HFFc6 (cell line): Measurements from ENCODE around the gene KRT75. TPM values are rescaled to one million over a fixed set of nuclear protein-coding genes. Genes with fewer than 3 reads are reported as not detected.

Experiments used
- DNase-seq: peaks from one replicate; pipeline ENCODE4 v3.0.0-alpha.2; 2018
- H3K27ac Mint-ChIP-seq: 2 replicates; pipeline ENCODE4 v1.8.0; 2020; ENCODE audit warnings: mild to moderate bottlenecking, mixed read lengths
- H3K27me3 Mint-ChIP-seq: 2 replicates; pipeline ENCODE4 v1.8.0; 2021; ENCODE audit warnings: mild to moderate bottlenecking, moderate library complexity, mixed read lengths; ENCODE audit not compliant: insufficient read depth
- H3K36me3 Mint-ChIP-seq: 2 replicates; pipeline ENCODE4 v1.8.0; 2021; ENCODE audit warnings: low read depth, mixed read lengths
- H3K4me1 Mint-ChIP-seq: 2 replicates; pipeline ENCODE4 v1.8.0; 2020; ENCODE audit warnings: low read depth, mixed read lengths
- H3K4me3 Mint-ChIP-seq: 2 replicates; pipeline ENCODE4 v1.8.0; 2020; ENCODE audit warnings: mild to moderate bottlenecking, moderate library complexity, mixed read lengths
- H3K9me3 Mint-ChIP-seq: 2 replicates; pipeline ENCODE4 v1.8.0; 2020; ENCODE audit warnings: mild to moderate bottlenecking, mixed read lengths
- total RNA-seq, 6 experiments: library from RNA; stranded (reverse); fragmentation: NEBNext Ultra II Directional; extraction: Animal tissue kit (Norgen Biotek cat#: 25700); gene quantifications; 2 replicates in 1 of 6; 3 replicates in 5 of 6; pipeline ENCODE4 v1.2.3, GENCODE V29; 2021
- TF ChIP-seq, protein P1 (sequence below): fragments of 200-600 bp; sonication (generic); IDR thresholded peaks from 2 replicates; pipeline ENCODE4 v1.5.0; 2021; ENCODE audit warnings: antibody characterized with exemption, mild to moderate bottlenecking

The KRT75 gene
- total RNA-seq, 6 experiments from 2014 or later, result not detected

DNA sequence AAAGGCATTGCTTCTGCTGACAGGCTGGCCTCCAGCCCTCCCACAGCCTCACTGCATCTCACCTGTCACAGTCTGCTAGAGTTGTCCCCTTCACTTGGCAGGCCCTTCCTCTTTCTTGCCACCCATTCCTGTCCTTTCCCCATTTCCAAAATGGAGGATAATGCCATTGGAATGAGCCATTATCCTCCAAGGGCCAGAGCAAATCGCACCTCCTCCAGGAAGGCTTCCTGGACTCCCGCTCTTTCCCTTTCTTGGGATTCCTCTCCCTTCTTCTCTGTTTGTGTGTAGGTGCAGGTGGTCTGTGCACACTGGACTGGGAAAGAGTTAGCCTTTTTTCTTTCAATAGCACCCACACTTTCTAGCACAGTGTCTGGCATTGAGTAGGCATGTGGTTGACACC, 31.8 kb downstream of the KRT75 start:
- H3K36me3 Mint-ChIP-seq, result no peaks in the 10 kb centered on the region
- peaks cover 50% of the 10 kb centered on the region for H3K27me3 Mint-ChIP-seq
- no peak overlapping the region for H3K4me3 Mint-ChIP-seq
- TF ChIP-seq, protein P1, sequence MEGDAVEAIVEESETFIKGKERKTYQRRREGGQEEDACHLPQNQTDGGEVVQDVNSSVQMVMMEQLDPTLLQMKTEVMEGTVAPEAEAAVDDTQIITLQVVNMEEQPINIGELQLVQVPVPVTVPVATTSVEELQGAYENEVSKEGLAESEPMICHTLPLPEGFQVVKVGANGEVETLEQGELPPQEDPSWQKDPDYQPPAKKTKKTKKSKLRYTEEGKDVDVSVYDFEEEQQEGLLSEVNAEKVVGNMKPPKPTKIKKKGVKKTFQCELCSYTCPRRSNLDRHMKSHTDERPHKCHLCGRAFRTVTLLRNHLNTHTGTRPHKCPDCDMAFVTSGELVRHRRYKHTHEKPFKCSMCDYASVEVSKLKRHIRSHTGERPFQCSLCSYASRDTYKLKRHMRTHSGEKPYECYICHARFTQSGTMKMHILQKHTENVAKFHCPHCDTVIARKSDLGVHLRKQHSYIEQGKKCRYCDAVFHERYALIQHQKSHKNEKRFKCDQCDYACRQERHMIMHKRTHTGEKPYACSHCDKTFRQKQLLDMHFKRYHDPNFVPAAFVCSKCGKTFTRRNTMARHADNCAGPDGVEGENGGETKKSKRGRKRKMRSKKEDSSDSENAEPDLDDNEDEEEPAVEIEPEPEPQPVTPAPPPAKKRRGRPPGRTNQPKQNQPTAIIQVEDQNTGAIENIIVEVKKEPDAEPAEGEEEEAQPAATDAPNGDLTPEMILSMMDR, result no peak
- no peaks in the 10 kb centered on the region for H3K9me3 Mint-ChIP-seq
- no peak for DNase-seq
- no peaks in the 10 kb centered on the region for H3K4me1 Mint-ChIP-seq
- no peak overlapping the region for H3K27ac Mint-ChIP-seq

DNA sequence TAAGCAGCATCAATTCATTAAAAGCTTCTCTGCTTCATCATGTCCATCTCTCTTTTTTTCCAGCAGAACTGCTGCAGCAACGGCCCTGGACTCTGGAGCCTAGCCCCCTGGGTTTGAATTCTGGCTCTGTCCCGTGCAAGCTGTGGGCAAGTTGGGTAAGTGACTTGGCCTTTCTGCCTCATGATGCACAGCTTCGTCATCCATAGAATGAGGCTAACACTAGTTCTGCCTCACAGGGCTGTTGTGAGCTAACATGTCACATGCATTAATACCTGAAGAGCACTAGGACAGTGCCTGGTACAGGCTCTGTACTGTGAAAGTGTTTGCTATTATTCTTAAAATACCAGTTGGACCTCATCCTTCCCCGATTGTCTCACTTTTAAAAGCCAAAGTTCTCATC, 32.2 kb downstream of the KRT75 start:
- Mint-ChIP-seq H3K9me3 (no peaks in the 10 kb centered on the region), H3K27me3 (peaks cover 50% of the 10 kb centered on the region), H3K27ac (no peak overlapping the region), H3K4me1 (no peaks in the 10 kb centered on the region), H3K36me3 (no peaks in the 10 kb centered on the region), H3K4me3 (no peak overlapping the region)
- TF ChIP-seq, protein P1, result no peak
- DNase-seq, result no peak

DNA sequence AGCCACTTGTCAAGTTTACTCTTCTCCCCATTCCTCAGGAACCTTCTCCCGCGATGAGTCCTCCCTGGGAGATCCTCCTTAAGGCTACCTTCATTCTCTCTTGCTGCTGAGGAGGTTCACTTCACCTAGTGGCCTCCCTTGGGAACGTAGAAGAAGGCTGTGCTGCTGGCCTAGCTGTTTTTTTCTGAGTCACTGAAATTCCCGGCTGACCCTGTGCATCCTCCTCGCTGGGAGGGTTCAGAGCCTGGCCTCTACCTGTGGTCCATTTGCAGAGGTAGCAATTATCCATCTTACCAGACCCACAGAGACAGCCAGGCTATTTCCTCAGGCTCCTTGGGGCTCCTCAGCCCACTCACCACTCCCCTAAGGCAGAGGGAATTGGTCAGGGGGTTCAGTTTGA, 32.6 kb downstream of the KRT75 start:
- Mint-ChIP-seq H3K9me3 (no peaks in the 10 kb centered on the region), H3K27ac (no peak overlapping the region), H3K4me3 (no peak overlapping the region), H3K27me3 (peaks cover 48% of the 10 kb centered on the region), H3K4me1 (no peaks in the 10 kb centered on the region), H3K36me3 (no peaks in the 10 kb centered on the region)
- TF ChIP-seq, protein P1, result no peak
- no peak for DNase-seq

DNA sequence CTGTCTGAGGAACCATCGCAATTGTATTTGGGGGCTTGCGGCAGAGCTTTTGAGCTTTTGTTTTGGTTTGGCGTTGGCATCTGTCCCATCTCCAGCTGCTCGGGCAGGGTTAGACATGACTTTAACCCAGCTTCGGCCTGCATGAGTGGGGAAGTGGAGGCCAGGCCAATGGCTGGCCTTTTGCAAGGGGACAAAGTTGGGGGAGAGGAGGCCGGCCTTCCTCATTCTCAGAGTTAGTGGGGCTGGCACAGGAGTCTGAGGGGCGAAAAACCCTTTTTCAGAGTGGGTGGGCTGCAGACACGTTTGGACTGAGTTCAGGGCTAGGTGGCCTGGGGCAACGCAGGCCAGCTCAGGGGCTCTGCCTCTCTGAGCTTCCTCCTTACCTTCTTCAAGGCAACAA, 33.3 kb downstream of the KRT75 start:
- no peak overlapping the region for H3K27ac Mint-ChIP-seq
- TF ChIP-seq, protein P1, result no peak
- no peaks in the 10 kb centered on the region for H3K4me1 Mint-ChIP-seq
- no peaks in the 10 kb centered on the region for H3K9me3 Mint-ChIP-seq
- H3K4me3 Mint-ChIP-seq, result no peak overlapping the region
- peaks cover 48% of the 10 kb centered on the region for H3K27me3 Mint-ChIP-seq
- DNase-seq, result no peak
- H3K36me3 Mint-ChIP-seq, result no peaks in the 10 kb centered on the region

DNA sequence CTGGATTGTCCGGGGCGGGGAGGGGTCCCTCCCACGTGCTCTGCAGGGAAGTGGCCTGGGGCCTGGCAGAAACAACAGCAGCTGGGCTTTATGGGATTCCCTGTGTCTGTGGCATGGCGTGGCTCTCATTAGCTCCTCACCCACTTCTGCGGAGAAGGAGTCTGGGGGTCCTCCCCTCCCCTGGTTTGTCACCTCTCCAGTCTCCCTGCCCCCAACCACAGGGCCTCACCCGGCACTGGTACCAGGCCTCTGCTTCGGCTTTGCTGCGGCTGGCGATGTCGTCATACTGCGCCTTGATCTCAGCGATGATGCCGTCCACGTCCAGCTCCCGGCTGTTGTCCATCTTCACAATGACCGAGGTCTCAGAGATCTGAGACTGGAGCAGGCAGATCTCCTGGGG, 34.4 kb downstream of the KRT75 start:
- Mint-ChIP-seq H3K4me1 (no peaks in the 10 kb centered on the region), H3K9me3 (no peaks in the 10 kb centered on the region), H3K27ac (no peak overlapping the region), H3K36me3 (no peaks in the 10 kb centered on the region), H3K27me3 (peaks cover 41% of the 10 kb centered on the region), H3K4me3 (no peak overlapping the region)
- DNase-seq, result no peak
- TF ChIP-seq, protein P1, result no peak

DNA sequence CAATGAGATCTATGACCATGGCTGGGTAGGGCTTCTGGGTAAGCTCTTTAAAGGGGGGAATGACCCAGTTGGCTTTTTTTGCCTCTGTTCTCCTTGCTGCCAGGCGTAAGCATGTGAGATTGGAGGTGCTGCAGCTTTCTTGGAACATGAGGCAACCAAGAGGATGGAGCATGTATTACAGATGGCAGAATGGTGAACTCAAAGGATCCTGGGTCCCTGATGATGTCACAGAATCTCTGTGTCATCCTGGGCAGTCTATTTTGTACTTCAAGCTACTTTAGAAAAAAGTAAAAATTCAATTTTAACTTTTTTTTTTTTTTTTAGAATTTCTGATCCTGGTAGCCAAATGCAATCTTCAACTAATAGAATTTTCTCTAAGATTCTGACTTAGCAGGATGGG, 36.0 kb downstream of the KRT75 start:
- no peaks in the 10 kb centered on the region for H3K9me3 Mint-ChIP-seq
- no peak overlapping the region for H3K4me3 Mint-ChIP-seq
- H3K27me3 Mint-ChIP-seq, result peaks cover 39% of the 10 kb centered on the region

More for the DNA sequence above, 36.0 kb downstream of the KRT75 start:
- Mint-ChIP-seq H3K4me1 (no peaks in the 10 kb centered on the region), H3K36me3 (no peaks in the 10 kb centered on the region), H3K27ac (no peak overlapping the region)
- DNase-seq, result no peak
- TF ChIP-seq, protein P1, result peak; percentile 13; the same call in 1 of the 2 replicates
